NCI-H524 treated with DMSO at 0.1 percent for 48 hours (cell line): ENCODE measurements around the gene FOXS1.

Experiments
- DNase-seq: peaks from one replicate; lab custom pipeline; 2025; lab: John Stamatoyannopoulos, UW

Gene FOXS1

DNA sequence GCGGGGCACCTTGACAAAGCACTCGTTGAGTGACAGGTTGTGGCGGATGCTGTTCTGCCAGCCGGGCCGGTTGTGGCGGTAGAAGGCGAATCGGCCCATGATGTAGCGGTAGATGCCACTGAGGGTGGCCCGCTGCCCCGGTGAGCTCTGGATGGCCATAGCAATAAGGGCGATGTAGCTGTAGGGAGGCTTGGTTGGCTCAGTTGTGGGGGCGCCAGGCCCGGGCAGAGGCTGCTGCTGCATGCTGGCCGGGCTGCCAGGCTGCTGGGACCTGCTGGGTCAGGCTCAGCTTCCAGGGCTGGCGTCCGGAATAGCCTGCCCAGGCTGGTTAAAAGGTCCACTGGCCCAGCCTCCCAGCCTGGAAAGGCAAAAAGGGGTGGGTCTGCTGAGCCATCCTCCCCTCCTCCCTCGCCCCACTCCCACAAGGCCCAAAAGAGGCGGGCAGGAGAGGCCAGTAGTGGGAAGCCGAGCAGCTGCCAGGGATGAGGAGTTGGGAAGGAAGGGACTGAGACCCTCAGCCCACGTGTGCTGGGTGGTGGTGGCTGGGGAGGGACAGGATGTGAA is at the start of gene FOXS1:
Gene FOXS1, minus strand, starts transcription at position 305 of the 564 bp plus-strand sequence. Its CDS starts 62 bp downstream, at position 243.
- no peak for DNase-seq

GRCh38 chr20:31890646-31891045 is 45.2 kb upstream of the FOXS1 start:
- DNase-seq = no peak

- no peak for DNase-seq
Measured at GRCh38 chr20:31883829-31884228, 38.4 kb upstream of the FOXS1 start.

DNA sequence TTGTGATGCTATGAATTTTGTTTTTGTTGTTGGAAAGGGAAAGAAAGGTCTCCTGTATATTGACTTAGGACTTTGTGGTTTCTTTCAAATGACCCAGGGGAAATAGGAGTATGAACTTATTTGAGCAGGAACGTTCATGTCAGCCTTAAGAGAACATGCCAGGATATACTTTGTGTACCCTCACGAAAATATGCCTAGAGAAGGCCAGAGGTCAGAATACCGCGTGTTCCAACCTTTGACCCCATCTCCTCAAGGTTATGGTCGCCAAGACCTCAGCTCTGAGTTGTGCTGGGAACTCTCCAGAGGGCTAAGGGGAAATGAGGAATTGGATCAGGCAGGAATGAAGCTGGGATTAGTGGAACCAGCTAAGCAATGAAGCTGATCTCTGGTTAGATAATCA is 36.5 kb upstream of the FOXS1 start:
- no peak for DNase-seq

- DNase-seq = peak; percentile 56
Measured at GRCh38 chr20:31879143-31879987, 34.0 kb upstream of the FOXS1 start.

- DNase-seq = no peak
Measured at GRCh38 chr20:31877684-31878083, 32.3 kb upstream of the FOXS1 start.

DNA sequence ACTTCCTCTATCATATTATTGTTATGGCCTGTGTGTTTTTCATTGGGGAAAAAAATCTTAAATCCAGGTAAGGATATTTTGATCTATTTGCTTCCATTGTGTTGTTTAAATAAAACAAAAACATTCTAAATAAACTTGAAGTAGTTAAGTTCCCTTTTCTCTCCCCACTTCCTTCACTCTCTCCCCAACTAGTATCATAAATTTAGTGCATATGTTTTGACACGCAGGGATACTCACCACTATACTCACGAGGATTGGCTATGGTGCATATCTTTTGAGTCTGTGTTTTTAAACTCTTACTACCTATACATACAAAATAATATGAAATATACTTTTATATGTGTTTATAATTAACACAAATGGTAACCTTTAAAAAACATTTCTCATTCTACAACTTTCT is 30.3 kb upstream of the FOXS1 start:
- DNase-seq = no peak

GRCh38 chr20:31872406-31872805 is 27.0 kb upstream of the FOXS1 start:
- no peak for DNase-seq

DNA sequence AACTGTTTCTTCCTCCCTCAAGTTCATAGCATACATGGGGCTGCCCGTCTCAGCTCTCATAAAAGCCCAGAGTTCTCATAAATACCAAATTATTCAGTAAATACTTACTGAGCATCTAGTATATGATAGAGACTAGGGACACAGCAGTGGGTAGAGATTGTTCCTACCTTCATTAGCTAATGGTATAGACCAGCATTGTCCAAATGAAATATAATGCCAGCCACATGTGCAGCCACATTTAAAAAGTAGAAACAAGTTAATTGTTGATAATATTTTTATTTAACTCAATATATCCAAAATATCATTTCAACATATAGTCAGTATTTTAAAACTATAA is 26.2 kb upstream of the FOXS1 start:
- DNase-seq = no peak

DNA sequence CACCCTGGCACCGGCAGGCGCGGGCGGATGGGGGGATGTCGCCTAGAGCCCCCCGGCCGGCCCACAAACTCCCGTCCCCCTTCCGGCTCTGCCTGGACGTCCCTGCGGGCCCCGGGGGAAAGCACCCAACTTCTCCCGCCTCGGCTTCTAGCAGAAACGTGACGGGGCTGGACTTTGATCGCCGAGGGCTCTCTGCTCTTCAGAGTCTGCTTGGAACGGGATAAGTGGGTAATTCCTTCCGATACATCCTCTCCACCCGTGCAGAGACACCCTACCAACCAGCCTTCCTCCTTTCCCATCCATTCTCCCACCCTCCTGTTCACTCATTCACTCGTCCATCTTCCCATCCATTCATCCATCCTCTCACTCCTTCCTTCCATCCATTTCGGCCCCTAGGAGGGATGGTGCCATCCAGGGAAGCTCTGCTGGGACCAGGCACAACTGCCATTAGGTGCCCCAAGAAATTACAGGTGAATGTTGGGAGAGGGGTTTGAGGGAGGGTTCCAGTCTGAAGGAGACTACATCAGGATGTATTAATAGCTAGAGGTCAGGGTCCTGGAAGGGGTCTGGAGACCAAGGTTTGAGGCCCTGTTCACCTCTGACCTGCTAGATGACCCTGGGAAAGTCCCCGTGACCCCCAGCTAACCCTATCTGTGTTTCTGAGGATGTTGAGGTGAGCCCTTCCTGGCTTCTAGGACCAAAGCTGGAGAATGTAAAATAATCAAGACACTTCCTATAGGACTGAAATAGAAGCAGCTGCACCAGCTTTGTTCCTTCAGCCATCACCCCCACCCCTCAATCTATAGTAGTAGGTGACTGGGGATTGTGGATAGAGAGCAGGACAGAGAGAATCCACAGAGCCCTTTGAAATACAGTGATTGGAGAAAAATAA is 25.6 kb upstream of the FOXS1 start:
- DNase-seq = no peak

DNA sequence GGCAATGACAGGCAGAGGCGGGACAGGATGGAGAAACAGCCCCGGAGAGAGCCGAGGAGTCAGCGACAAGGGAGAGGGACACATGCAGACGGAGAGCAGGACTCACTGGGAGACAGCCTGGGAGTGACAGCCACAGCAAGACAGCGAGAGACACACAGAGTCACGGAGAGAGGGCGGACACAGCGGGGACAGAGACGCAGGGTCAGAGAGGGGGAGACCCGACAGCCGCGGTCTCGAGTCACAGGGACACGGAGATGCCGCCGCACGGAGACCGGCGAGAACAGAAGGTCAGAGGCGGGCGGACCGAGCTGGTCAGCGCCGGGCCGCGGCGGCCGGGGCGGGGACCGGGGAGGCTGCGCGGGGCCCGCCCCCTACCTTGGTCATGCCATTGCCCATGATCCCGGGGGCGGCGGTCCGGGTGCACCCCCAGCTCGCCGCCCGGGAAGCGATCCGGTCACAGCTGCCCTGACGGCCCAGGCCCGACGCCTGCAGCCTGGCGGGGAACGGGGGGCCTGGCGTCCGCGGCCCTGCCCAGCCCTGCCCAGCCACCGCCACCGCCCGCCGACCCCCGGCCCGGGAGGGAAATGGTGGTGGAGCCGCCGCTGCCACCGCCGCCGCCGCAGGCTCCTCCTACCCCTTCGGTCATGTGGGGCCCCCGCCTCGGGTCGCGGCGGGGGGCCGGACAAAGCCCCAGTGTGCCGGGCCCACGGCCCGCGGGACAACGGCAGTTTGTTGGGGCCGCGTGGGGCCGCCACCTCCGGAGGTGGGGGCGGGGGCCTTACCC is 24.7 kb upstream of the FOXS1 start, which contains the start of the genes DUSP15 and TTLL9:
Gene DUSP15, minus strand, starts transcription at position 586 of the 784 bp plus-strand sequence. Its CDS starts 190 bp downstream, at position 396.
Gene TTLL9, plus strand, starts transcription at position 693 of the 784 bp plus-strand sequence. CDS start 493 bp downstream, outside the sequence.
- DNase-seq = no peak

DNA sequence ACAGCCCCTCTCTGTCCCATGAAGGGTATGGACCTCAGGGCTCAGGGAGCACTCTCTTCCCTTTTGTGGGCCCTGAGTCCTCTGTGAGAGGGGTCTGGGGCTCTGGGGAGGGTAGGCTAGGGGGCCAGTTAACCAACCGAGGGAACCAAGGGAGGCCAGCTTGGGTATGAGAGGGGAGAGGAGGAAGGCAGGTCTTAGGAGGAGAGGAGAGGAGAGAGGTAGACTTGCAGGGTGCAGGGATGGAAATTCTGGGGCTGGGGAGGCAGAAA is 24.2 kb upstream of the FOXS1 start:
- no peak for DNase-seq

DNA sequence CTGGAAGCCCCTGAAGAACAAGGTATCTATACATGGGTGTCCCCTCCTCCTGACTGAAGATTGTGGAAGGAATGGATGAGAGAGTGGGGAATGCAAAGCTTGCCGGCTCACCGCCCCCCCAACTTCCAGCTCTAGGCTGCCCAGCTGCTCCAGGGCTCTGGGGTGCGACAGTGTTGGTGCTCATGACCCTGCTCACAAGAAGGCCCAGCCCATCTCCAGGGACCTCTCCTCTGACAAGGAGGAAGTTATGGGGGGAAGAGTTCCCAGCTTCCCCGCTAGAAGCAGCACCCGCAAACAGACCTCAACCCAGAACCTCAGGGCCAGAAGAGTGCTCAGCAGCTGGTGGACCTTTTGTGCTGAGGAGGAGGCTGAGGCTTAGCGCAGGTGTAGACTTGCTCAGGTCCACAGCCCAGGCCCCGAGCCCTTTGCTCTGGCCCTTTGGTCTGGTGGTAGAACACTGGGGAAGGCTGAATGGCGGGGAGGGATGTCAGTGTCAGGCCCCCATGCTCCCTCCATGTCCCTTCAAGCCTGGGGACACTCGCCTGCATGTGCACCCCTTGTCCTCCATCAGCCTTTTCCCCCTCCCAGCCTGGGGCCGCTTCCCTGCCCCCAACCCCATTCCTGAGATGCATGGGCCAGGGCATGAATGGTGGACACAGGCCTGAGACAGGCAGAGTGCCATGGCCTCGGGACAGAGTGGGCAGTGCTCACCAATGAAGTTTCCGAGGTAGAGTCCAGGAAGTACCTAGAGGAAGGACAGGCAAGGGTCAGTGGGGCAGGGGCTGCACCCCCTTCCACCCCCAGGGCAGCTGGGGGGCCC is 23.7 kb upstream of the FOXS1 start:
- DNase-seq = no peak

- DNase-seq = no peak
Measured at GRCh38 chr20:31866221-31866620, 20.8 kb upstream of the FOXS1 start.

- no peak for DNase-seq
Measured at GRCh38 chr20:31864521-31865400, 19.4 kb upstream of the FOXS1 start.

GRCh38 chr20:31863296-31864085 is 18.1 kb upstream of the FOXS1 start:
- no peak for DNase-seq

DNA sequence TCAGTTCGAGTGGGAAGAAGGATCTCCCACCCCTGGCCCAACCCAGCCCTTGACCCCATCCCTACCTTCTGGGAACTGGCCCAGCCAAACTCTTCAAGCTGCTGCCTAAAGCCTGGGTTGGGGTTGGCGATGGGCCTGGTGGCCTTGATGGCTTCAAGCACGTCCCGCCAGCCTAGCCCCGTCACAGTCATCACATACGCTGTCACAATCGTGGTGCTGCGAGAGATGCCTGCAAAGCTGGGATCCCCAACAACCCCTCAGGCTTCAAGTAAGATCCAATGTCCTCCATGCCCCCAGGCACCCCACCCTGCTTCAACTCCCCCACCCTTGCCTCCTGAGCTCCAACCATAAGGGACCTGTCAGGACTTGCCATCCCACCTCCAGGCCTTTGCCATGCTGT is 17.1 kb upstream of the FOXS1 start:
- no peak for DNase-seq

GRCh38 chr20:31862157-31862470 is 16.7 kb upstream of the FOXS1 start:
- DNase-seq = no peak

DNA sequence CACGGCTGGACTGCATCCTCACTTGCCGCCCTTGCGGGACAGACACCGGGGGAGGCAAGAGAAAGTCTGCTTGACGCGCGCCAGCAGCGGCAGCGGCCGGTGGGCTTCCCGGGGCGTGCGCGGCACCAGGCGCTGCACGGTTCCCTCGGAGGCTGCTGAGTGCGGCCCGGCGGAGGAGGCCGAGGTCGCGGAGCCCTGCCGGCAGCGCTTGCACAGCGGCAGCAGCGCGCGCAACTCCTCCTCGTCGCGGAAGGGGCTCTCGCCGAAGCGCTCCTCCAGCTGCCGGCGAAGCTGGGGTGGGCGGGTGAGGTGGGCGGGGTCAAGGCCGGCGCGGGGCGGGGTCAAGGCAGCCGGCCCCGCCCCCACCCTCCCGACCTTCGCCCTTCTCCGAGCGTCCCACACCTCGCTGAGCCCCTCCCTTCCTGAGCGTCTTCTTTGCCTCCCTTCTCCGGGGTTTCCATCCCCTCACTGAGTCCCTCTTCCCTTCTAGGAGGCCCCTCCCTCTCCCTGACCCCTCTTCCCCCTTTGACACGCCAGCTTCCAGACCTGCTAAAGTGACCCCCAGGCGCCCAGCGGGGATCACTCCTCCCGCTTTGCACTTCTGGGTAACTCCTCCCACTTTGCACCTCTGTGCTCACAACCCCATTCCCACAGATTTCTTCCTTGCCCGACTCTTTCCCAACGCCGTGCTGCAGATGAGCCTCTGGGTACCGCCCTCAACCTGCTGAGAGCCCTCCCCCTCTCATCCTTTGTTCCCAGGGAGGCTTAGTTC is 16.2 kb upstream of the FOXS1 start:
- DNase-seq = peak; percentile 26
